Naive thymus-derived CD4-positive, alpha-beta T cell (primary cell): ENCODE results near the gene MTOR. TPM values are rescaled to one million over a fixed set of nuclear protein-coding genes. Genes with fewer than 3 reads are reported as not detected.
A peak's percentile ranks its signal among the peaks of the same experiment; 100 is the strongest.

Experiments used
- ATAC-seq: fragments of 150-1000 bp; cut with Tn5 transposase; 2 replicates; pipeline ENCODE4 v1.10.0; 2021; ENCODE audit warnings: mild to moderate bottlenecking, moderate library complexity
- CTCF ChIA-PET: fragments of 350-600 bp; sonication (Branson Sonifier 250); formaldehyde crosslinking; loops from one replicate; lab custom pipeline; 2021; ENCODE audit warnings: antibody characterized with exemption; lab: Charles Lee
- POLR2A ChIA-PET: fragments of 350-600 bp; sonication (Branson Sonifier 250); formaldehyde crosslinking; loops from one replicate; lab custom pipeline; 2021; ENCODE audit warnings: antibody characterized with exemption, inconsistent platforms; lab: Charles Lee
- DNase-seq, 9 donors: peaks; one replicate each; pipeline versions ENCODE4 v3.0.0 to v3.0.0-alpha.2; 2020 to 2022; ENCODE audit warnings: mixed read lengths in 1 of 9
- H3K27ac ChIP-seq: one replicate; pipeline ENCODE4 v1.7.0; 2013; ENCODE audit warnings: mild to moderate bottlenecking, low read depth, low read length, moderate library complexity
- H3K27me3 ChIP-seq, 2 donors: one replicate each; pipeline ENCODE4 v1.7.0; 2013; ENCODE audit warnings: low read length in 2 of 2, mild to moderate bottlenecking in 2 of 2, moderate library complexity in 2 of 2; ENCODE audit not compliant: control insufficient read depth in 2 of 2, insufficient read depth in 2 of 2
- H3K36me3 ChIP-seq, 3 experiments: 1 replicate in 2 of 3; 2 replicates in 1 of 3; pipeline ENCODE4 v1.7.0; 2013; ENCODE audit warnings: low read length in 3 of 3, mild to moderate bottlenecking in 3 of 3, moderate library complexity in 1 of 3; ENCODE audit not compliant: insufficient read depth in 3 of 3, control insufficient read depth in 2 of 3
- H3K4me1 ChIP-seq, 2 donors: one replicate each; pipeline ENCODE4 v1.7.0; 2013; ENCODE audit warnings: low read length in 2 of 2, mild to moderate bottlenecking in 2 of 2, moderate library complexity in 1 of 2; ENCODE audit not compliant: control insufficient read depth in 2 of 2, insufficient read depth in 2 of 2
- H3K4me3 ChIP-seq: 2 replicates; pipeline ENCODE4 v1.7.0; 2013; ENCODE audit warnings: mild to moderate bottlenecking, low read length
- H3K9me3 ChIP-seq, 3 experiments: 1 replicate in 2 of 3; 2 replicates in 1 of 3; pipeline ENCODE4 v1.7.0; 2013; ENCODE audit warnings: low read length in 3 of 3; ENCODE audit not compliant: control insufficient read depth in 2 of 3
- H3K27ac Mint-ChIP-seq, 9 donors: one replicate each; pipeline ENCODE4 v1.8.0; 2020 to 2022; ENCODE audit warnings: mixed read lengths in 9 of 9, mild to moderate bottlenecking in 8 of 9, moderate library complexity in 5 of 9, inconsistent platforms in 2 of 9
- H3K27me3 Mint-ChIP-seq, 5 donors: one replicate each; pipeline ENCODE4 v1.8.0; 2021 to 2022; ENCODE audit warnings: mixed read lengths in 5 of 5, mild to moderate bottlenecking in 1 of 5
- H3K36me3 Mint-ChIP-seq, 5 donors: one replicate each; pipeline ENCODE4 v1.8.0; 2020 to 2022; ENCODE audit warnings: mixed read lengths in 5 of 5, mild to moderate bottlenecking in 3 of 5, inconsistent platforms in 1 of 5
- H3K4me1 Mint-ChIP-seq, 7 donors: one replicate each; pipeline ENCODE4 v1.8.0; 2020 to 2022; ENCODE audit warnings: mixed read lengths in 7 of 7, mild to moderate bottlenecking in 3 of 7, inconsistent platforms in 1 of 7
- H3K4me3 Mint-ChIP-seq, 10 donors: one replicate each; pipeline ENCODE4 v1.8.0; 2020 to 2022; ENCODE audit warnings: mild to moderate bottlenecking in 10 of 10, mixed read lengths in 10 of 10, moderate library complexity in 6 of 10, inconsistent platforms in 2 of 10
- H3K9me3 Mint-ChIP-seq, 11 donors: one replicate each; pipeline ENCODE4 v1.8.0; 2020 to 2022; ENCODE audit warnings: mixed read lengths in 11 of 11, mild to moderate bottlenecking in 4 of 11, inconsistent platforms in 1 of 11, moderate library complexity in 1 of 11
- intact Hi-C, 2 donors: fragments of 100-400 bp; cut with micrococcal nuclease; formaldehyde crosslinking; loops; one replicate each; pipeline ENCODE4 v1.15.1; 2023
- polyA plus RNA-seq, 2 donors: library from polyadenylated mRNA; unstranded; fragments of 300-500 nt; fragmentation: Illumina TruSeq; gene quantifications; one replicate each; pipeline ENCODE4 v1.2.3, GENCODE V29; 2021
- total RNA-seq, 6 experiments: library from RNA in 5 of 6; stranded (reverse) in 5 of 6; gene quantifications; 1 replicate in 5 of 6; 2 replicates in 1 of 6; pipeline ENCODE4 v1.2.3 and lab custom pipeline; 2021 to 2026

The MTOR gene
- total and polyA plus RNA-seq, 7 experiments from 2014 or later = 4.8 to 47.9 (median 44.8) TPM

GRCh38 chr1:11156441-11156840 lies 105.9 kb downstream of the MTOR start:
- H3K4me1 ChIP-seq = no peaks in the 10 kb centered on the region
- ChIA-PET POLR2A (no interaction called here), CTCF (interaction anchor here (0.6 kb wide), 1 partner anchor 11 kb away, joined by 5 read pairs; no protein-coding TSS in a partner anchor)
- intact Hi-C loops = no loop called here
- H3K27me3 ChIP-seq = no peaks in the 10 kb centered on the region
- H3K27me3 Mint-ChIP-seq = no peaks in the 10 kb centered on the region
- no peaks in the 10 kb centered on the region for H3K9me3 ChIP-seq
- peak overlapping the region in 1 of 10 donors; percentile 8 for H3K4me3 Mint-ChIP-seq
- H3K27ac Mint-ChIP-seq = peak overlapping the region in 2 of 9 donors; percentile 10 to 42
- H3K9me3 Mint-ChIP-seq = peaks cover 0 to 1% (median 0%) of the 10 kb centered on the region in 11 donors
- H3K27ac ChIP-seq = peak overlapping the region; percentile 35
- no peak for ATAC-seq
- peaks cover 8 to 46% (median 20%) of the 10 kb centered on the region in 5 donors for H3K36me3 Mint-ChIP-seq
- peaks cover 0 to 11% (median 0%) of the 10 kb centered on the region in 7 donors for H3K4me1 Mint-ChIP-seq
- peaks cover 15 to 55% (median 17%) of the 10 kb centered on the region in 3 experiments for H3K36me3 ChIP-seq
- no peak overlapping the region for H3K4me3 ChIP-seq
- DNase-seq = no peak

GRCh38 chr1:11153184-11153583 lies 109.2 kb downstream of the MTOR start:
- Histone ChIP-seq H3K4me1 (no peaks in the 10 kb centered on the region), H3K4me3 (no peak overlapping the region), H3K27ac (no peak overlapping the region), H3K36me3 (peaks cover 17 to 80% (median 20%) of the 10 kb centered on the region in 3 experiments), H3K27me3 (no peaks in the 10 kb centered on the region), H3K9me3 (no peaks in the 10 kb centered on the region)
- Mint-ChIP-seq H3K36me3 (peaks cover 15 to 53% (median 28%) of the 10 kb centered on the region in 5 donors), H3K9me3 (peaks cover 0 to 1% (median 0%) of the 10 kb centered on the region in 11 donors), H3K27ac (peak overlapping the region in 1 of 9 donors; percentile 29), H3K4me3 (no peak overlapping the region), H3K27me3 (no peaks in the 10 kb centered on the region), H3K4me1 (peaks cover 0 to 11% (median 0%) of the 10 kb centered on the region in 7 donors)
- CTCF ChIA-PET = interaction anchor here (0.7 kb wide), 1 partner anchor 491 kb away, joined by 4 read pairs; no protein-coding TSS in a partner anchor
- DNase-seq = no peak
- no peak for ATAC-seq
- POLR2A ChIA-PET = interaction anchor here (0.6 kb wide), 1 partner anchor 43 kb away, joined by 3 read pairs; no protein-coding TSS in a partner anchor
- intact Hi-C loops = no loop called here

DNA sequence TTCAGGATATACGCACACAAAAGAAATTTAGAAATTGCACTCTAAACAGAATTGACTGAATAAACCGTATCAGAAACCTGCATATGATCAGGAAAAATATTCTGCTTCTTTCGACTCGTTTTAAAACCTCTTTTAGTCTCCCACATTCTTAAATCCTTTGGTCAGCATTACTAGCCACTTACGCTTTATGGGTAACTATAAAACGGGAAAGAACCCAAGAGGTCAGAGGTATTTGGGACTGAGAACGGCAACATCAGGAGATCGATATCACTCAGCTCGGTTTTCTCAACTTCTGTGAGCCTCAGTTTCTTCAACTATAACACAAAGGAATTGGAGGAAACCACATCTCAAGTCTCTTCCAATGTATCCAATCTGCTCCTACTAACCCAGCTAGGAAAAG lies 109.6 kb downstream of the MTOR start:
- peak overlapping the region in 1 of 9 donors; percentile 29 for H3K27ac Mint-ChIP-seq
- no peak overlapping the region for H3K4me3 ChIP-seq
- H3K27me3 Mint-ChIP-seq = no peaks in the 10 kb centered on the region
- CTCF ChIA-PET = no interaction called here
- no peaks in the 10 kb centered on the region for H3K9me3 ChIP-seq
- peaks cover 18 to 57% (median 26%) of the 10 kb centered on the region in 5 donors for H3K36me3 Mint-ChIP-seq
- intact Hi-C loops = no loop called here
- POLR2A ChIA-PET = interaction anchor here (0.6 kb wide), 1 partner anchor 44 kb away, joined by 3 read pairs; no protein-coding TSS in a partner anchor
- no peak overlapping the region for H3K27ac ChIP-seq
- no peaks in the 10 kb centered on the region for H3K4me1 ChIP-seq
- H3K27me3 ChIP-seq = no peaks in the 10 kb centered on the region
- H3K9me3 Mint-ChIP-seq = peaks cover 0 to 1% (median 0%) of the 10 kb centered on the region in 11 donors
- no peak overlapping the region for H3K4me3 Mint-ChIP-seq
- peaks cover 0 to 11% (median 0%) of the 10 kb centered on the region in 7 donors for H3K4me1 Mint-ChIP-seq
- ATAC-seq (no peak), DNase-seq (no peak)
- peaks cover 17 to 82% (median 23%) of the 10 kb centered on the region in 3 experiments for H3K36me3 ChIP-seq

DNA sequence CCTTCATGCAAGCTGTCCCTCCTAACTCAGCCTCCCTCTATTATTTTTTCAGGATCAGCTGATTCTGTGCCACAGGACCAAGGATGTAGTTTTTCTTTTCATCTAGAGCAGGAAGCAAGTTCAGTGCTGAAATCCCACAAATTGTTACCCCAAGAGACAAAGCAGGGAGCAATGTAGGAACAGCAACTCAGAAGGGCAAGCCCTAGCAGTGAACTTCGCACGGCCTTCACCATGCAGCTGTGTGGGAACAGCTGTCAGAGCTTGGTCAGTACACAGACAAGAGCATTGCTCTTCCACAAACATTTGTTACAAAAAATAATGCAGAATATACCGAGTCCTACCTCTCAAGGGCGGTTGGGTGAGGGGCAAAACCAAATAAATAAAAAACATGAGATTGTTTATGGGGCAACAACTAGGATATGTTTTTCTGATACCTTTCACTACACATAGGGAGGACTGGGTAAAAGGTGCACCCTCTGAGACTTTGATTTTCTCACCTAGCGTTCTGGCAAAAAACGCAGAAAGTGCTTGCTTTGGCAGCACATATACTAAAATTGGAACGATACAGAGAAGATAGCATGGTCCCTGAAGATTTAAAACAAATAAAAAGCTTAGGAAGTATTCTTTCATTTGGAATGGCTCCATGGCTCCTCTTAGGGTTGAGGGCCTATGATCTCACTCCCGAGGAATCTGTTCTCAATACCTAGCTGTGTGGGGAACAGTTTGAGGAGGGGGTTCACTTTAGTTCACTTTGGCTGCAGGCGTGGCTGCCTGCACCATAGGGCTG lies 110.3 kb downstream of the MTOR start:
- H3K36me3 Mint-ChIP-seq = peaks cover 19 to 57% (median 21%) of the 10 kb centered on the region in 5 donors
- H3K4me3 Mint-ChIP-seq = no peak overlapping the region
- H3K27ac ChIP-seq = no peak overlapping the region
- ChIA-PET POLR2A (interaction anchor here (0.7 kb wide), 1 partner anchor 244 kb away, joined by 3 read pairs; no protein-coding TSS in a partner anchor), CTCF (no interaction called here)
- ATAC-seq = no peak
- no peak overlapping the region for H3K4me3 ChIP-seq
- H3K9me3 Mint-ChIP-seq = peaks cover 0 to 1% (median 0%) of the 10 kb centered on the region in 11 donors
- intact Hi-C loops = no loop called here
- DNase-seq = no peak
- H3K36me3 ChIP-seq = peaks cover 11 to 83% (median 22%) of the 10 kb centered on the region in 3 experiments
- peaks cover 0 to 7% (median 0%) of the 10 kb centered on the region in 7 donors for H3K4me1 Mint-ChIP-seq
- H3K27ac Mint-ChIP-seq = no peak overlapping the region
- H3K27me3 Mint-ChIP-seq = no peaks in the 10 kb centered on the region
- H3K4me1 ChIP-seq = no peaks in the 10 kb centered on the region
- no peaks in the 10 kb centered on the region for H3K27me3 ChIP-seq
- no peaks in the 10 kb centered on the region for H3K9me3 ChIP-seq

- Mint-ChIP-seq H3K4me3 (no peak overlapping the region), H3K27ac (no peak overlapping the region), H3K27me3 (no peaks in the 10 kb centered on the region), H3K9me3 (peaks cover 0 to 1% (median 0%) of the 10 kb centered on the region in 11 donors), H3K36me3 (peaks cover 11 to 57% (median 15%) of the 10 kb centered on the region in 5 donors), H3K4me1 (no peaks in the 10 kb centered on the region)
- no peak overlapping the region for H3K27ac ChIP-seq
- H3K9me3 ChIP-seq = no peaks in the 10 kb centered on the region
- ATAC-seq = no peak
- peaks cover 14 to 83% (median 22%) of the 10 kb centered on the region in 3 experiments for H3K36me3 ChIP-seq
- no peaks in the 10 kb centered on the region for H3K4me1 ChIP-seq
- CTCF ChIA-PET = no interaction called here
- DNase-seq = no peak
- H3K27me3 ChIP-seq = no peaks in the 10 kb centered on the region
- POLR2A ChIA-PET = no interaction called here
- no peak overlapping the region for H3K4me3 ChIP-seq
- intact Hi-C loops = no loop called here
Observed at GRCh38 chr1:11151114-11151513, 111.2 kb downstream of the MTOR start.

DNA sequence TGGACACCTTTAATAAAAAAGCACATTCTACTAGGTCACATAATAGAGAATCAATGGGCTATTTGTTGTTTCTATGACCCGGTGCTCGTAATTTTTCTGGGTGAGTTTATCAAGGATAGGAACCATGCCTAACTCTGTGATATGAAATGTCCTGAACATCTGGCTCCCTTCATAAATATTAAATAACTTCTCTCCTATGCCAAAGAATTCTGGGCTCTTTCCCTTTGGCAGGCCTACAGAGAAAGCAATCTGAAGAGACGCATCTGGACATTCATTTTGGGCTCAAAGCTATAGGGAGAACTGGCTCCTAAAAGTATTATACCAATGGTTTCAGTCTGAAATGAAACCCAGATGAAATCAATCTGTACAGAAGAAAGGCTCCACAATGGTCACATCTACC lies 112.0 kb downstream of the MTOR start:
- Histone ChIP-seq H3K27ac (no peak overlapping the region), H3K27me3 (no peaks in the 10 kb centered on the region), H3K36me3 (peaks cover 13 to 83% (median 25%) of the 10 kb centered on the region in 3 experiments), H3K9me3 (no peaks in the 10 kb centered on the region), H3K4me1 (no peaks in the 10 kb centered on the region), H3K4me3 (no peak overlapping the region)
- ATAC-seq = no peak
- peaks cover 11 to 60% (median 20%) of the 10 kb centered on the region in 5 donors for H3K36me3 Mint-ChIP-seq
- peaks cover 0 to 1% (median 0%) of the 10 kb centered on the region in 11 donors for H3K9me3 Mint-ChIP-seq
- CTCF ChIA-PET = no interaction called here
- POLR2A ChIA-PET = no interaction called here
- no peaks in the 10 kb centered on the region for H3K27me3 Mint-ChIP-seq
- no peak for DNase-seq
- intact Hi-C loops = no loop called here
- no peaks in the 10 kb centered on the region for H3K4me1 Mint-ChIP-seq
- H3K27ac Mint-ChIP-seq = no peak overlapping the region
- H3K4me3 Mint-ChIP-seq = no peak overlapping the region
